ENCODE measurements around the gene DIP2B. TPM values are rescaled to one million over a fixed set of nuclear protein-coding genes. Genes with fewer than 3 reads are reported as not detected.
"Not testable (repeated sequence)": the region's sequence is repeated elsewhere in the genome, so short reads cannot be mapped to it uniquely, and the experiment has no call there.

Gene DIP2B
- total and polyA plus RNA-seq, 12 donors: 3.4 to 46.6 (median 25.0) TPM

- intact Hi-C loops (cut with DNase I): no loop called here
- Histone ChIP-seq H3K27me3 (no peaks in the 10 kb centered on the region), H3K36me3 (replicated peaks in 1 of 2) (no peaks in the 10 kb centered on the region), H3K9me3 (replicated peaks in 1 of 3) (no peaks in the 10 kb centered on the region), H3K4me1 (replicated peaks in 1 of 2) (peaks cover 10 to 53% of the 10 kb centered on the region in 2 donors), H3K4me3 (peak overlapping the region; percentile 3 to 100 (median 78)), H3K27ac (peak overlapping the region; percentile 93 to 99 (median 95))
- peak in 6 of 7 donors; percentile 45 to 75 (median 57) for DNase-seq
- TF ChIP-seq POLR2A (IDR thresholded peaks at IDR 0.05): peak in 1 of 2 donors; percentile 47
- TF ChIP-seq CTCF (IDR thresholded peaks at IDR 0.05): no peak
- 0 to 1% (median 0%) methylated on average over 14 to 86 of the region's 91 CpGs for WGBS, 4 donors
Observed at GRCh38 chr12:50764286-50765094, 259.7 kb downstream of the DIP2B start.

- peak; percentile 40 to 78 (median 54) for DNase-seq
- Histone ChIP-seq H3K27ac (peak overlapping the region; percentile 93 to 99 (median 95)), H3K9me3 (replicated peaks in 1 of 3) (no peaks in the 10 kb centered on the region), H3K27me3 (no peaks in the 10 kb centered on the region), H3K36me3 (replicated peaks in 1 of 2) (no peaks in the 10 kb centered on the region), H3K4me1 (replicated peaks in 1 of 2) (peaks cover 10 to 53% of the 10 kb centered on the region in 2 donors), H3K4me3 (peak overlapping the region in 3 of 4 donors; percentile 3 to 94 (median 61))
- 7 to 8% (median 8%) methylated on average over 13 of the region's 13 CpGs for WGBS, 4 donors
- no peak for TF ChIP-seq POLR2A (IDR thresholded peaks at IDR 0.05)
- TF ChIP-seq CTCF (IDR thresholded peaks at IDR 0.05): peak; percentile 39 to 79 (median 61)
- intact Hi-C loops (cut with DNase I): no loop called here
Observed at GRCh38 chr12:50765095-50765911, 260.5 kb downstream of the DIP2B start.

- intact Hi-C loops (cut with DNase I): no loop called here
- H3K27ac ChIP-seq: no peak overlapping the region
- DNase-seq: no peak
- no peak overlapping the region for H3K4me3 ChIP-seq
- H3K27me3 ChIP-seq: no peaks in the 10 kb centered on the region
- peaks cover 0 to 8% of the 10 kb centered on the region in 2 donors for H3K36me3 ChIP-seq (replicated peaks in 1 of 2)
- TF ChIP-seq POLR2A (IDR thresholded peaks at IDR 0.05) (no peak), CTCF (IDR thresholded peaks at IDR 0.05) (no peak)
- peaks cover 10 to 42% of the 10 kb centered on the region in 2 donors for H3K4me1 ChIP-seq (replicated peaks in 1 of 2)
- WGBS, 4 donors: 70 to 80% (median 74%) methylated on average over 3 of the region's 3 CpGs
- H3K9me3 ChIP-seq (replicated peaks in 1 of 3): no peaks in the 10 kb centered on the region
Observed at GRCh38 chr12:50768391-50768790, 263.6 kb downstream of the DIP2B start.

DNA sequence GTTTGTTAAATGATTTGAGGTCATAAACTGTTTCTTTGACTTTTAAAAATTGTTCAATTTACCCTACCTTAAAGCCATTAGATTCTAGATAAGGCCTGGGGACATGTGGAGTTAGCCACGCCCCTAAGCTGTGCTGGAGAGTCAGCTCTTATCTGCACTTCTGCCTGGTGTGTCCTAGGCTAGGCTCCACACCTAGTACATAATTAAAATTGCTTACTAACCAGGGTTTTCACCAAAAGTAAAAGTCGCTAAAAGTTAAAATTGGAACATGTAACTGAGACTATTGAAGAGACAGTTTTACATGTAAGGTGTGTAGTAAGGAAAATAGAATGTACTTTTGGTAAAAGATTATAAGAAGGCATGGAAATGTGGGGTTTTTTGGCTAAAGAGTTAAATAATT is 264.0 kb downstream of the DIP2B start:
- H3K4me3 ChIP-seq; intact Hi-C loops (cut with DNase I); H3K9me3 ChIP-seq (replicated peaks in 1 of 3); H3K27me3 ChIP-seq; H3K36me3 ChIP-seq (replicated peaks in 1 of 2); H3K27ac ChIP-seq: not testable (repeated sequence)
- peak in 5 of 7 donors; percentile 39 to 69 (median 57) for DNase-seq
- WGBS, 4 donors: 46 to 57% (median 52%) methylated on average over 2 of the region's 2 CpGs
- H3K4me1 ChIP-seq (replicated peaks in 1 of 2): peaks cover 10 to 46% of the 10 kb centered on the region in 2 donors

Measured in adrenal gland (tissue), 12 donors.